Measurements from ENCODE around the gene RAD51AP2. TPM values are rescaled to one million over a fixed set of nuclear protein-coding genes. Genes with fewer than 3 reads are reported as not detected.

RAD51AP2 gene
- total and polyA plus RNA-seq, 2 of the 13 experiments (the other 11 are each of a cell fraction or from before 2014, with no cell fraction given): 0.11 to 0.12 TPM

- TF ChIP-seq ARID3A (IDR thresholded peaks at IDR 0.05; ENCODE audit: low read depth, low read length) (peak; percentile 62; the same call in 1 of the 2 replicates), RFX5 (IDR thresholded peaks at IDR 0.05; ENCODE audit: low read depth, low read length) (peak; percentile 46; the same call in 1 of the 2 replicates), FOXA3 (CRISPR knock-in tag; IDR thresholded peaks at IDR 0.05) (peak; percentile 32), CREBL2 (CRISPR knock-in tag; IDR thresholded peaks at IDR 0.05; ENCODE audit: borderline replicate concordance) (peak; percentile 55; the same call in 1 of the 2 replicates), MTA1 (CRISPR knock-in tag; IDR thresholded peaks at IDR 0.05; ENCODE audit: borderline replicate concordance) (peak; percentile 75; the same call in 1 of the 2 replicates), ZNF136 (CRISPR knock-in tag; IDR thresholded peaks at IDR 0.05; ENCODE audit: low read depth) (no peak), ZBTB21 (CRISPR knock-in tag; IDR thresholded peaks at IDR 0.05) (no peak; the same call in 1 of the 2 replicates), ZNF772 (CRISPR knock-in tag; IDR thresholded peaks at IDR 0.05) (peak; percentile 89), ZNF512B (CRISPR knock-in tag; IDR thresholded peaks at IDR 0.05; ENCODE audit: borderline replicate concordance) (0 out of 2 replicates have a peak, but pooled peaks have one; percentile 49), CCDC6 (CRISPR knock-in tag; IDR thresholded peaks at IDR 0.05) (no peak; the same call in 1 of the 2 replicates), AKAP8 (CRISPR knock-in tag; IDR thresholded peaks at IDR 0.05) (0 out of 2 replicates have a peak, but pooled peaks have one; percentile 68), JUNB (CRISPR knock-in tag; IDR thresholded peaks at IDR 0.05; ENCODE audit: borderline replicate concordance) (no peak), ZNF354B (CRISPR knock-in tag; IDR thresholded peaks at IDR 0.05) (peak; percentile 93; the same call in 1 of the 2 replicates), TFDP1 (CRISPR knock-in tag; IDR thresholded peaks at IDR 0.05; ENCODE audit: borderline replicate concordance) (peak; percentile 92; the same call in 1 of the 2 replicates), LBX2 (CRISPR knock-in tag; IDR thresholded peaks at IDR 0.05; ENCODE audit: borderline replicate concordance) (no peak), ZBTB38 (CRISPR knock-in tag; IDR thresholded peaks at IDR 0.05) (no peak; the same call in 1 of the 2 replicates), KDM3A (CRISPR knock-in tag; IDR thresholded peaks at IDR 0.05; ENCODE audit: low read depth) (peak; percentile 39), FOXC1 (CRISPR knock-in tag; IDR thresholded peaks at IDR 0.05; ENCODE audit: borderline replicate concordance) (no peak), ZMAT3 (CRISPR knock-in tag; conservative IDR thresholded peaks at IDR 0.05) (no peak)
Measured at GRCh38 chr2:17540093-17540812, 22.0 kb upstream of the RAD51AP2 start, which contains the start of gene VSNL1 (continued).

All from HepG2 (cell line).